C4-2B (cell line): Measurements from ENCODE around the gene NALF2.

Experiments
- CTCF ChIP-seq: fragments of 450-650 bp; conservative IDR thresholded peaks from 2 replicates; pipeline ENCODE4 v1.5.1; 2017; ENCODE audit warnings: mild to moderate bottlenecking
- ZFX ChIP-seq: fragments of 450-650 bp; IDR thresholded peaks from 2 replicates; pipeline ENCODE4 v1.6.1; 2017

GRCh38 chrX:69543572-69543971, 39.4 kb downstream of the NALF2 start:
- TF ChIP-seq CTCF (no peak), ZFX (no peak)
